ENCODE results near the gene KRTAP19-1. TPM values are rescaled to one million over a fixed set of nuclear protein-coding genes. Genes with fewer than 3 reads are reported as not detected.
"Not testable (repeated sequence)": the region's sequence is repeated elsewhere in the genome, so short reads cannot be mapped to it uniquely, and the experiment has no call there.

Gene KRTAP19-1
- total RNA-seq (not detected), polyA plus RNA-seq (not detected), total RNA-seq (not detected)

GRCh38 chr21:30480145-30480544 lies at the start of gene KRTAP19-1:
TSS of gene KRTAP19-1 (minus strand) at chr21:30480367. CDS start at chr21:30480317, 50 bp downstream.
- H3K27ac ChIP-seq (ENCODE audit: low read depth, low read length), result no peak within 1 kb of the TSS
- H3K4me3 ChIP-seq (ENCODE audit: low read length), result no peak within 1 kb of the TSS
- peaks cover 0 to 5% (median 0%) of the 10 kb centered on the region in 11 donors for H3K9me3 Mint-ChIP-seq
- CTCF ChIA-PET, result no interaction called here
- no peaks in the 10 kb centered on the region for H3K9me3 ChIP-seq (ENCODE audit: control insufficient read depth in 2 of 3, low read length in 3 of 3)
- H3K36me3 ChIP-seq (ENCODE audit: control insufficient read depth in 2 of 3, insufficient read depth in 3 of 3, low read length in 3 of 3), result no peaks in the 10 kb centered on the region
- no peak for DNase-seq
- H3K4me3 Mint-ChIP-seq, result no peak within 1 kb of the TSS
- H3K27me3 ChIP-seq (ENCODE audit: control insufficient read depth in 2 of 2, insufficient read depth in 2 of 2, low read length in 2 of 2), result no peaks in the 10 kb centered on the region
- H3K4me1 Mint-ChIP-seq, result no peaks in the 10 kb centered on the region
- peaks cover 0 to 17% (median 0%) of the 10 kb centered on the region in 5 donors for H3K27me3 Mint-ChIP-seq
- intact Hi-C loops (cut with micrococcal nuclease), result no loop called here
- H3K36me3 Mint-ChIP-seq, result no peaks in the 10 kb centered on the region
- H3K4me1 ChIP-seq (ENCODE audit: control insufficient read depth in 2 of 2, insufficient read depth in 2 of 2, low read length in 2 of 2), result no peaks in the 10 kb centered on the region
- POLR2A ChIA-PET, result no interaction called here
- H3K27ac Mint-ChIP-seq, result no peak within 1 kb of the TSS
- ATAC-seq, result no peak

- H3K36me3 Mint-ChIP-seq, result no peaks in the 10 kb centered on the region
- Histone ChIP-seq H3K9me3 (ENCODE audit: control insufficient read depth in 2 of 3, low read length in 3 of 3) (no peaks in the 10 kb centered on the region), H3K27me3 (ENCODE audit: control insufficient read depth in 2 of 2, insufficient read depth in 2 of 2, low read length in 2 of 2) (peaks cover 0 to 3% of the 10 kb centered on the region in 2 donors), H3K4me1 (ENCODE audit: control insufficient read depth in 2 of 2, insufficient read depth in 2 of 2, low read length in 2 of 2) (no peaks in the 10 kb centered on the region), H3K36me3 (ENCODE audit: control insufficient read depth in 2 of 3, insufficient read depth in 3 of 3, low read length in 3 of 3) (no peaks in the 10 kb centered on the region), H3K27ac (ENCODE audit: low read depth, low read length) (no peak overlapping the region), H3K4me3 (ENCODE audit: low read length) (no peak overlapping the region)
- ATAC-seq (no peak), DNase-seq (no peak)
- H3K27me3 Mint-ChIP-seq, result peaks cover 0 to 12% (median 4%) of the 10 kb centered on the region in 5 donors
- ChIA-PET CTCF (no interaction called here), POLR2A (no interaction called here)
- intact Hi-C loops (cut with micrococcal nuclease), result no loop called here
- H3K4me3 Mint-ChIP-seq, result no peak overlapping the region
- no peak overlapping the region for H3K27ac Mint-ChIP-seq
- H3K4me1 Mint-ChIP-seq, result no peaks in the 10 kb centered on the region
- H3K9me3 Mint-ChIP-seq, result peaks cover 0 to 6% (median 0%) of the 10 kb centered on the region in 11 donors
Observed at GRCh38 chr21:30518876-30519275, 38.7 kb upstream of the KRTAP19-1 start.

- Histone ChIP-seq H3K4me3 (ENCODE audit: low read length) (no peak overlapping the region), H3K4me1 (ENCODE audit: control insufficient read depth in 2 of 2, insufficient read depth in 2 of 2, low read length in 2 of 2) (no peaks in the 10 kb centered on the region), H3K27me3 (ENCODE audit: control insufficient read depth in 2 of 2, insufficient read depth in 2 of 2, low read length in 2 of 2) (peaks cover 0 to 3% of the 10 kb centered on the region in 2 donors), H3K27ac (ENCODE audit: low read depth, low read length) (no peak overlapping the region), H3K36me3 (ENCODE audit: control insufficient read depth in 2 of 3, insufficient read depth in 3 of 3, low read length in 3 of 3) (no peaks in the 10 kb centered on the region), H3K9me3 (ENCODE audit: control insufficient read depth in 2 of 3, low read length in 3 of 3) (no peaks in the 10 kb centered on the region)
- intact Hi-C loops (cut with micrococcal nuclease), result no loop called here
- Mint-ChIP-seq H3K9me3 (peaks cover 0 to 6% (median 0%) of the 10 kb centered on the region in 11 donors), H3K4me1 (no peaks in the 10 kb centered on the region), H3K36me3 (no peaks in the 10 kb centered on the region), H3K4me3 (no peak overlapping the region), H3K27ac (no peak overlapping the region), H3K27me3 (peaks cover 0 to 17% (median 7%) of the 10 kb centered on the region in 5 donors)
- ATAC-seq (no peak), DNase-seq (no peak)
- ChIA-PET CTCF (no interaction called here), POLR2A (no interaction called here)
Observed at GRCh38 chr21:30515681-30516080, 35.5 kb upstream of the KRTAP19-1 start.

DNA sequence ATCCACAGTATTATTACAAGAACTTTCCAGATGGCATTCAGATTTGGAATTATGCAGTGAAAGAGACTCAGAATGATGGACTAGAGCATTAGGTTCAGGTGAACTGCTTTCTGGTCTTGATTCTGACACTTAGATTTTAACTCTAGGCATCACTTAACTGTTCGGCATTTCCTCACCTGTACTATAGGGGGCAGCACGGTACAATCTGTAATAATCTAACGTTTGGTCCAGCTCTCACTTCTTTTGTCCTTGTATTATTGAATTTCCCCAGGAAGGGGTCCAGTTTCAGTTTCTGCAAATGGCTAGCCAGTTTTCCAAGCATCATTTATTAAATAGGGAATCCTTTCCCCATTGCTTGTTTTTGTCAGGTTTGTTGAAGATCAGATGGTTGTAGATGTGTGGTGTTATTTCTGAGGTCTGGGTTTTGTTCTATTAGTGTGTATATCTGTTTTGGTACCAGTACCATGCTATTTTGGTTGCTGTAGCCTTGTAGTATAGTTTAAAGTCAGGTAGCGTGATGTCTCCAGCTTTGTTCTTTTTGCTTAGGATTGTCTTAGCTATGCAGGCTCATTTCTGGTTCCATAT lies 25.5 kb upstream of the KRTAP19-1 start:
- CTCF ChIA-PET, result interaction anchor here (0.6 kb wide), 1 partner anchor 1064 kb away, joined by 4 read pairs; no protein-coding TSS in a partner anchor
- H3K9me3 ChIP-seq (ENCODE audit: control insufficient read depth in 2 of 3, low read length in 3 of 3); DNase-seq; POLR2A ChIA-PET; H3K27me3 ChIP-seq (ENCODE audit: control insufficient read depth in 2 of 2, insufficient read depth in 2 of 2, low read length in 2 of 2); H3K4me3 ChIP-seq (ENCODE audit: low read length); H3K4me1 Mint-ChIP-seq; ATAC-seq; H3K4me1 ChIP-seq (ENCODE audit: control insufficient read depth in 2 of 2, insufficient read depth in 2 of 2, low read length in 2 of 2); H3K36me3 Mint-ChIP-seq; H3K4me3 Mint-ChIP-seq; H3K27ac ChIP-seq (ENCODE audit: low read depth, low read length); H3K36me3 ChIP-seq (ENCODE audit: control insufficient read depth in 2 of 3, insufficient read depth in 3 of 3, low read length in 3 of 3); H3K27ac Mint-ChIP-seq; H3K9me3 Mint-ChIP-seq: not testable (repeated sequence)
- intact Hi-C loops (cut with micrococcal nuclease), result loop anchor here (2.0 kb wide), 1 partner anchor 581 kb away; no protein-coding TSS in a partner anchor
- peaks cover 2 to 14% (median 10%) of the 10 kb centered on the region in 5 donors for H3K27me3 Mint-ChIP-seq

GRCh38 chr21:30502041-30502440 lies 21.9 kb upstream of the KRTAP19-1 start, which contains the start of gene KRTAP19-5:
TSS of gene KRTAP19-5 (minus strand) at chr21:30502141. CDS start at chr21:30502090, 51 bp downstream.
- Histone ChIP-seq H3K27me3 (ENCODE audit: control insufficient read depth in 2 of 2, insufficient read depth in 2 of 2, low read length in 2 of 2) (no peaks in the 10 kb centered on the region), H3K36me3 (ENCODE audit: control insufficient read depth in 2 of 3, insufficient read depth in 3 of 3, low read length in 3 of 3) (no peaks in the 10 kb centered on the region), H3K4me3 (ENCODE audit: low read length) (no peak within 1 kb of the TSS), H3K27ac (ENCODE audit: low read depth, low read length) (no peak within 1 kb of the TSS), H3K9me3 (ENCODE audit: control insufficient read depth in 2 of 3, low read length in 3 of 3) (no peaks in the 10 kb centered on the region), H3K4me1 (ENCODE audit: control insufficient read depth in 2 of 2, insufficient read depth in 2 of 2, low read length in 2 of 2) (no peaks in the 10 kb centered on the region)
- intact Hi-C loops (cut with micrococcal nuclease), result no loop called here
- ATAC-seq (no peak), DNase-seq (no peak)
- ChIA-PET CTCF (no interaction called here), POLR2A (no interaction called here)
- Mint-ChIP-seq H3K4me1 (no peaks in the 10 kb centered on the region), H3K27me3 (peaks cover 0 to 6% (median 4%) of the 10 kb centered on the region in 5 donors), H3K27ac (no peak within 1 kb of the TSS), H3K9me3 (no peaks in the 10 kb centered on the region), H3K4me3 (no peak within 1 kb of the TSS), H3K36me3 (no peaks in the 10 kb centered on the region)

- Histone ChIP-seq H3K4me3 (ENCODE audit: low read length) (no peak within 1 kb of the TSS), H3K4me1 (ENCODE audit: control insufficient read depth in 2 of 2, insufficient read depth in 2 of 2, low read length in 2 of 2) (no peaks in the 10 kb centered on the region), H3K36me3 (ENCODE audit: control insufficient read depth in 2 of 3, insufficient read depth in 3 of 3, low read length in 3 of 3) (no peaks in the 10 kb centered on the region), H3K9me3 (ENCODE audit: control insufficient read depth in 2 of 3, low read length in 3 of 3) (no peaks in the 10 kb centered on the region), H3K27ac (ENCODE audit: low read depth, low read length) (no peak within 1 kb of the TSS), H3K27me3 (ENCODE audit: control insufficient read depth in 2 of 2, insufficient read depth in 2 of 2, low read length in 2 of 2) (no peaks in the 10 kb centered on the region)
- no peak within 1 kb of the TSS for H3K4me3 Mint-ChIP-seq
- no peaks in the 10 kb centered on the region for H3K36me3 Mint-ChIP-seq
- no peaks in the 10 kb centered on the region for H3K4me1 Mint-ChIP-seq
- no peak for ATAC-seq
- intact Hi-C loops (cut with micrococcal nuclease), result no loop called here
- H3K9me3 Mint-ChIP-seq, result peaks cover 0 to 4% (median 0%) of the 10 kb centered on the region in 11 donors
- no peak within 1 kb of the TSS for H3K27ac Mint-ChIP-seq
- POLR2A ChIA-PET, result no interaction called here
- DNase-seq, result no peak
- H3K27me3 Mint-ChIP-seq, result peaks cover 0 to 7% (median 0%) of the 10 kb centered on the region in 5 donors
- CTCF ChIA-PET, result interaction anchor here (0.7 kb wide), 1 partner anchor 603 kb away, joined by 3 read pairs; no protein-coding TSS in a partner anchor
Observed at GRCh38 chr21:30497065-30497464, 16.9 kb upstream of the KRTAP19-1 start, which contains the start of gene KRTAP19-4. TSS of gene KRTAP19-4 (minus strand) at chr21:30497165. CDS start at chr21:30497110, 55 bp downstream.

GRCh38 chr21:30491963-30492428 lies 11.8 kb upstream of the KRTAP19-1 start, which contains the start of gene KRTAP19-3:
TSS of gene KRTAP19-3 (minus strand) at chr21:30492013. CDS start at chr21:30491957, 56 bp downstream.
- Mint-ChIP-seq H3K27me3 (peaks cover 0 to 9% (median 0%) of the 10 kb centered on the region in 5 donors), H3K4me3 (no peak within 1 kb of the TSS), H3K36me3 (no peaks in the 10 kb centered on the region), H3K9me3 (peaks cover 0 to 10% (median 2%) of the 10 kb centered on the region in 11 donors), H3K27ac (no peak within 1 kb of the TSS), H3K4me1 (no peaks in the 10 kb centered on the region)
- Histone ChIP-seq H3K27me3 (ENCODE audit: control insufficient read depth in 2 of 2, insufficient read depth in 2 of 2, low read length in 2 of 2) (no peaks in the 10 kb centered on the region), H3K36me3 (ENCODE audit: control insufficient read depth in 2 of 3, insufficient read depth in 3 of 3, low read length in 3 of 3) (no peaks in the 10 kb centered on the region), H3K27ac (ENCODE audit: low read depth, low read length) (no peak within 1 kb of the TSS), H3K9me3 (ENCODE audit: control insufficient read depth in 2 of 3, low read length in 3 of 3) (no peaks in the 10 kb centered on the region), H3K4me1 (ENCODE audit: control insufficient read depth in 2 of 2, insufficient read depth in 2 of 2, low read length in 2 of 2) (no peaks in the 10 kb centered on the region), H3K4me3 (ENCODE audit: low read length) (no peak within 1 kb of the TSS)
- ChIA-PET POLR2A (no interaction called here), CTCF (no interaction called here)
- DNase-seq (no peak), ATAC-seq (no peak)
- intact Hi-C loops (cut with micrococcal nuclease), result no loop called here
